Daoy (cell line): ENCODE measurements around the gene SNAI1. TPM values are rescaled to one million over a fixed set of nuclear protein-coding genes. Genes with fewer than 3 reads are reported as not detected.
"Not testable (repeated sequence)": the region's sequence is repeated elsewhere in the genome, so short reads cannot be mapped to it uniquely, and the experiment has no call there.

Experiments
- DNase-seq: peaks from one replicate; pipeline ENCODE4 v3.0.0-alpha.2; 2015; ENCODE audit warnings: low read depth
- total RNA-seq: library from RNA; depleted of rRNA; stranded (reverse); fragments of >200 nt; shearing (Covaris generic); gene quantifications from 2 replicates; pipeline ENCODE4 v1.2.3, GENCODE V29; 2014

The SNAI1 gene
- total RNA-seq, 1 experiment from 2014 or later = 1.7 TPM

DNA sequence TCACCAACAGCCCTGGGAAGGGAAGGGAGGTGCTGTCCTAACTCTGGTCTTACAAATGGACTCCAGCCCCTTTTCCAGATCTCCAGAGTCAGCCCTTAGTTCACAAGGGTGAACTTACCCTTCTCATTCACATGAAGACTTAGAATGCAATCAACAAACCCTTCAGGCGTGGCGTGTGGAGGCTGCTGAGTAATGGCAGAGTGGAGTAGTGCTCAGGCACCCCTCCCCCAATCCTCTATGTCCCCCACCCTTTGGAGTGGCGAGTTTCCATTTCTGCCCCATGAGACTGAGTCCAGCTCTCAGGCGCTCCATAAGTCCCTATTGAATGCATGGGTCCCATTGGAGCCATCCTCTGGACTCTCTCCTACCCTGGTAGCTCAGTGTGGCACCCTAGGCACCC, 3.3 kb downstream of the SNAI1 start:
- DNase-seq = no peak

DNA sequence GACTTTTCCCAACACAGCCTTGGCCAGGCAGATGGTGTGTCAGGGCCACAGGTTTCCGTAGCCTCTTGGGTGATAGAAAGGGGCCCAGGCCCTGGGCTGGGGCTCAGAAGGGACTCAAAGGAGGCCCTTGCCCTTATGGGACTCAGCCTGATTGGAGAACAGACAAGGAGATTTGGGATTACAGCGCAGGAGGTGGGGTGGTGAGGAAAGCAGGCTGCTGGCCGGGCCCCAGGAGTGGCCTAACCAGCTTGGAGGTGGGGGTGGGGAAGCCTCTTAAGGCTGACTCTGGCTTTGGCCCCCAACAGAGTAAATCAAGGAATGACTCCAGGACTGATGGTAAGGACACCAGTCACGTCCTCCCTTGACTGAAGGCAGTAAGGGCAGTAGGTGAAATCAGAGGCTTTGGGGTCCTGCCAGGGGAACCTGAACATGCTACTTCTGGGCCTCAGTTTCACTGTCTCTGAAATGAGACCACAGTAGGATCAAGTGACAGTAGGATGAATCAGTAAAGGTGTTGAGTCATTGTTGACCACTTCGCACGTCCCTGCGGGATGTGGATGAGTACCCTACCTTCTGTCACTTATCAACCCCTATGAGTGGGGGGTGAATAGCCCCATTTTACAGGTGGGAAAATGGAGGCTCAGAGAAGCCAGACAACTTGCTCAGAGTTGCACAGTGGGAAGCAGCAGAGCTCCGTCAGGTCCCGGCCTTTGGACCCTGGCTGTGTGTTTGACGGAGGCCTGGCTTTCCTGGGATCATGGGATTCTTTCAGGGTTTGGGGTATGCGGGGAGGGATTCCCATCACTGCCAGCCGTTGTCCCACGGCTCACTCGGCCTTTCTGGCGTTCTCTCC, 4.5 kb downstream of the SNAI1 start:
- peak; percentile 55 for DNase-seq

DNA sequence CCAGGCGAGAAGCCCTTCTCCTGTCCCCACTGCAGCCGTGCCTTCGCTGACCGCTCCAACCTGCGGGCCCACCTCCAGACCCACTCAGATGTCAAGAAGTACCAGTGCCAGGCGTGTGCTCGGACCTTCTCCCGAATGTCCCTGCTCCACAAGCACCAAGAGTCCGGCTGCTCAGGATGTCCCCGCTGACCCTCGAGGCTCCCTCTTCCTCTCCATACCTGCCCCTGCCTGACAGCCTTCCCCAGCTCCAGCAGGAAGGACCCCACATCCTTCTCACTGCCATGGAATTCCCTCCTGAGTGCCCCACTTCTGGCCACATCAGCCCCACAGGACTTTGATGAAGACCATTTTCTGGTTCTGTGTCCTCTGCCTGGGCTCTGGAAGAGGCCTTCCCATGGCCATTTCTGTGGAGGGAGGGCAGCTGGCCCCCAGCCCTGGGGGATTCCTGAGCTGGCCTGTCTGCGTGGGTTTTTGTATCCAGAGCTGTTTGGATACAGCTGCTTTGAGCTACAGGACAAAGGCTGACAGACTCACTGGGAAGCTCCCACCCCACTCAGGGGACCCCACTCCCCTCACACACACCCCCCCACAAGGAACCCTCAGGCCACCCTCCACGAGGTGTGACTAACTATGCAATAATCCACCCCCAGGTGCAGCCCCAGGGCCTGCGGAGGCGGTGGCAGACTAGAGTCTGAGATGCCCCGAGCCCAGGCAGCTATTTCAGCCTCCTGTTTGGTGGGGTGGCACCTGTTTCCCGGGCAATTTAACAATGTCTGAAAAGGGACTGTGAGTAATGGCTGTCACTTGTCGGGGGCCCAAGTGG, 5.3 kb downstream of the SNAI1 start:
- peak; percentile 43 for DNase-seq

DNA sequence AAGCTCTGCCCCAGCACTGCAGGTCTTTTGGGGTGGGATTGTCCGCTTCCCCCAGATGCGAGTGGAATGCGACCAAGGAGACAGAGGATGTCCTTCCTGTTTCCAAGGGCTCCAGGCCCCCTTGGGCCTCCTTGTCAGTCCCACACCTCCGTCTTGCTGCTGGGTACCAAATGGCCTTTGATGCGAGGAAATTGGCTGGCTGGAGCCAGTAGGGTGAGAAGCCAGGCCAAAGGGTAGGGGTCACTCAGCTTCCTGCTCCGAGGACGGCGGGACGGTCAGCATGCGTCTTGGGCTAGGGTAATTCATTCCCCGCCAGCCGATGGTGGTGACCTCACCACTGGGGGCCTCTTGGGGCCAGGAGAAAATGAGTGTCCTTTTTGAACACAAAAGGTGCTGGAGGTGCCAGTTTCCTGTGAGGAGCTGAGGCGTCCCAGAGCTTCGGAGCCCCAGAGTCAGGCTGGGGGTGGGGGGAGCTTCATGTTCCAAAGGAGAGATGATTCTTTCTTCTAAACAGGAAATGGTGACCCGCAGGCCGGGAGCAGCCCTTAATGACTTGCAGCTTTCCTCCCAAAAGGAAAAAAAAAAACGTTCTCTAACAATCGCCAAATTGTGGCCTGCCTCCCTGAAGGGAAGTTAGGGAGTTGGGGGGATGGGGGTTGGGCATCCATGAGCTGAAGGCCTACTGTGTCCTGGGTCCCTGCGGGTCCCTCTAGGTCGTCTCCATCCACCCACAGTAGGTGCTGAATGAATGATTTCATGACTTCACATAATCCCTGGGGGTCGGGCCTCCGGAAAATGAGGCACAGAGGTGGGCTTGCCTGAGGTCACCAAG, 6.7 kb downstream of the SNAI1 start:
- peak; percentile 84 for DNase-seq

DNA sequence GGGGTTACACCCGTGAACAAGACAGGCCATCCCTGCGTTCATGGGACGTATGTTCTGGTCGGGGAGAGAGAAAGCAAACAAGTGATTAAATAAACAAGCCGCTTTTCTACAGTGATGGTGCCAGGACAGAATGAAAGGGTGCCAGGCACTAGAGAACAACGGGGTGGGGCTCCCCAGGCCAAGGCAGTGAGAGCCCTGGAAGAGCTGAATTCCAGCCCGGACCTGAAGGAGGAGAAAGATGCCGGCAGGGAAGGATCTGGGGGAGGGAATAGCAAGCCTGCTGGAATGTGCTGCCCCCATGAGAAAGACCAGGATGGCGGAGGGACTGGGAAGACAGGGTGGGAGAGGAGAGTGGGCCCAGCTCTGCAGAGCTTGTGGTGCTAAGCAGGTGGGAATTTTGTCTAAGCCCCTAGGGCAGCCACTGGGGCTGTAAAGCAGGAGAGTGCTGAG, 7.5 kb downstream of the SNAI1 start:
- DNase-seq = no peak

DNA sequence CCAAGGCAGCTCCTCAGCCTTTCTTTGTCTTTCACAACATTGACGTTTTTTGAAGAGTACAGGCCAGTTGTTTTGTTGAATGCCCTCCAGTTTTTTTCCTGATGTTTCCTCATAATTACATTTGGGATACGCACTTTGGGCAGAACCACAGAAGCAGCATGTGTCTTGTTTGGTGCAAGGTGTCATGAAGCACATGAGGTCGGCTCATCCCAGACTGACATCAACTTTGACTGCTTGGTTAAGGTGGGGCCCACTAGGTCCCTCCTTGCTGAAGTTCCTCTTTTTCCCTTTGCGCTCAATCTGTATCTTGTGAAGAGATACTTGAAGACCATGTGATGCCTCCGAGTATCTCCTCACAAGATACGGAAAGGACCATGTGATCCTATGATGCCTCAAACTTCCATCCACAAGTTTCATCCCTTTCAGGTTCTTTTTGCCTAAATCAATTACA, 10.5 kb downstream of the SNAI1 start:
- DNase-seq = no peak

DNA sequence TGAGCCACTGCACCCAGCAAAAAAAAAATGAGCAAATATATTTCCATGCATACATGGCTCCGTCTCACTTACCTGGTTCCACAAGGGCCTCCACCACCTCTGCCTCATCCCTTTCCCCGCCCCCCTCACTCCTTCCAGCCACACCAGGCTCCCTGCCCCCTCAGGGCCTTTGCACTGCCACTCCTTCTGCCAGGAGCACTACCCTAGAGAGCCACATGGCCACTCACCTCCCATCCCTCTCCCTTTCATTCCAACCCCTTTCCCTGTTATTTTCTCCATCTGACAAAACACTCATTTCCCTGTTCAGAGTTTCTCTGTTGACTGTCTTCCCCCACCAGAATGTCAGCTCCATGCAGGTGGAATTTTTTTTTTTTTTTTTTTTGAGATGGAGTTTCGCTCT, 12.8 kb downstream of the SNAI1 start:
- no peak for DNase-seq

DNA sequence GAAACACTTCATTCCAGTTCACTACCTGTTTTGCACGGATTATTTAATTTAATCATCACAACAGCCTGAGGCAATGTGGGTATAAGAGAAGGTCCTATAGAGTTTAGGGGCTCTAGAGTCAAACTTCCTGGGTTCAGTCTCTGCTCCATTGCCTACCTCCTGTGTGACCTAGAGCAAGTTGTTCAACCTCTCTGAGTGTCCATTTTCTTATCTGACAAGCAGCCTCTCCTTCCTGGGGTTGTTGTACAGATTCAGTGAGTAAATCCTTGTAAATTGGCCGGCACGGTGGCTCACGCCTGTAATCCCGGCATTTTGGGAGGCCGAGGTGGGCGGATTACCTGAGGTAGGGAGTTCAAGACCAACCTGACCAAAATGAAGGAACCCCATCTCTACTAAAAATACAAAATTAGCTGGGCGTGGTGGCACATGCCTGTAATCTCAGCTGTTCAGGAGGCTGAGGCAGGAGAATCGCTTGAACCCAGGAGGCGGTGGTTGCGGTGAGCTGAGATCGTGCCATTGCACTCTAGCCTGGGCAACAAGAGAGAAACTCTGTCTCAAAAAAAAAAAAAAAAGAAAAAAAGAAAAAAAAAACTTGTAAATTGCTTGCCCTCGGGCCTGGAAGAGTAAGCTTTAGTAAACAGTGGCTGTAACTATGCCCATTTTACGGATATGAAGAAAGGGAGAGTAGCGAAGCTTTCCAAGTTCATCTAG, 15.9 kb downstream of the SNAI1 start:
- not testable (repeated sequence) for DNase-seq

DNA sequence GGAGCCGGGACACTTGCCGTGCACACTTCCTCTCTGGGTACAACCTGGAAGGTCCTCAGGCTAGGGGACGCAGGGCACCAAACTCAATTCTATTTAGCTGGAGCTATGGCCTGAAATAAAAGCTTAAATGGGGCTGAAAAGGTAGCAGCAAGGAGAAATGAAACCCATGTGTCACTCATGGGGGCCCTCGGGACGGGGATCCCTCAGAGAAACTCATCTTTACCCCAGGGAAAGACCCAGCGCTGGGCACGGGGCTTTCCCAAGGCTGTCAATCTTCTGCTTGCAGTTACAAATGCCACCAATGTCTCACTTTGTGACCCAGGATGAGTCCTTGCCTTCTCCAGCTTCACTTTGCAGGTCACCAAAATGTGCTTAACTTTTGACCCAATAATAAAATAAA, 16.5 kb downstream of the SNAI1 start:
- DNase-seq = no peak

DNA sequence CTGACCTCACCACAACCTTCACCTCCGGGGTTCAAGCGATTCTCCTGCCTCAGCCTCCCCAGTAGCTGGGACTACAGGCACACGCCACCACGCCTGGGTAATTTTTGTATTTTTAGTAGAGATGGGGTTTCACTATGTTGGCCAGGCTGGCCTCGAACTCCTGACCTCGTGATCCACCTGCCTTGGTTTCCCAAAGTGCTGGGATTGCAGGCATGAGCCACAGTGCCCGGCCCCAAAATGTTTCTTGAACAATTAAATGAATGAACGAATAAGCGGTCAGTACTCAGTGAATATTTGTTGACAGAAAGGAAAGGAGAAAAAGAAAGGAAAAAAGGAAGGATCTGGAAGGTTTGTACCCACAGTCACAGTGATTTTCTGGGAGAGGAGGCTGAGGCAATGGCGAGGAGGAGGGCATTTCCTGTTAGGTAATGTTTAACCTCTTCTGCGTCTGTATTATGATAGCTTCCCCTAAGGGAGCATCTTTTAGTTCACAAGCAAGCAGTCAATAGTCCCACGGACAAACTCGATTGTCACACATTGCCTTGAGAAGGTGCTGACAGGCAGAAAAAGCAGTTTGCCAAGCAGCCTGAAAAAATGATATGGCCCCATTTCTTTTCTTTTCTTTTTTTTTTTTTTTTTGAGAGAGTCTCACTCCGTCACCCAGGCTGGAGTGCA, 17.9 kb downstream of the SNAI1 start:
- not testable (repeated sequence) for DNase-seq

DNA sequence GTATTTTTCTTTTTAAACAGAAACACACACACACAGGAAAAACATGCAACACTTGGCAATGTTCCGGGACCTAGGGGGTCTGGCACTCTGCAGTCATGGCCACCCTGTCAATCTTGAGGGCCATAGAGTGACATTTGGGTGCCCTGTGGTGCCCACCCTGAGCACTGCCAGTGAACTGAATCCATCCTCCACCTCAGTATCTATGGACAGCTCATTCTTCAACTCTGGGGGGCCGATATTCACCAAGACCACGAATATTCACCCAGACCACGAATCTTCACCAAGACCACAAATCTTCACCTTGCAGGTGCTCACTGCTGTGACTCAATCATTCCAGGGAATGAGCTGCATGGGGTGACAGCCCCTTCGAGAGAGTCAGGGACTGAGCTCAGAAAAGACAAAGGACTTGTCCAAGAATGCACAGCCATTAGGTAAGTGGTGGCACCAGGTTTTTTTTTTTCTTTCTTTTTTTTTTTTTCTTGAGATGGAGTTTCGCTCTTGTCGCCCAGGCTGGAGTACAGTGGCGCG, 19.1 kb downstream of the SNAI1 start:
- DNase-seq = no peak

DNA sequence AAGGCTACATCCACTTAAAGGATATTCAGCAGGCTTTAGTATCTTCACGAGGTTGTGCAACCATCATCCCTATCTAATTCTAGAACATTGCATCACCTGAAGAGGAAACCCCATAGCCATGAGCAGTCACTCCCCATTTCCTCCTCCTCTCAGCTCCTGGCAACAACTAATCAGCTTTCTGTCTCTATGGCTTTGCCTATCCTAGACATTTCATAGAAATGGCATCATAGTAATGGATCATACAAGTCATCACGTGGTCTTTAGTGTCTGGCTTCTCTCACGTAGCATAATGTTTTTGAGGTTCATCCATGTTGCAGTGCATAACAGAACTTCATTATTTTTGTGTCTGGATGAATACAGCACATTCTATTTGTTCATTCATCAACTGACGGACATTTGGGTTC, 20.5 kb downstream of the SNAI1 start:
- DNase-seq = peak; percentile 38

DNA sequence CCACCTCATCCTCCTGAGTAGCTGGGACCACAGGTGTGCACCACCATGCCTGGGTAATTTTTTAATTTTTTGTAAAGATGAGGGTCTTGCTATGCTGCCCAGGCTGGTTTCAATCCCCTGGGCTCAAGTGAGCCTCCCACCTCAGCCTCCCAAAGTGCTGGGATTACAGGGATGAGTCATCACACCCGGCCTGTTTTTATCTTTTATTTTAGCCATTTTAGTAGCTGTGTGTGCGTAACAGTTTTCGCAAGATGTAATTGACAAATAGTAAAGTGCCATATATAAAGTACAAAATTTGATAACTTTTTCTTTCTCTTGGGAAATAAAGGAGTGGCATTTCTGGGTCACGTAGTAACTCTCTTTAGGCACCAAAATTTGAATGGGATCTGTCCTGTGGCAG, 21.4 kb downstream of the SNAI1 start:
- no peak for DNase-seq

DNA sequence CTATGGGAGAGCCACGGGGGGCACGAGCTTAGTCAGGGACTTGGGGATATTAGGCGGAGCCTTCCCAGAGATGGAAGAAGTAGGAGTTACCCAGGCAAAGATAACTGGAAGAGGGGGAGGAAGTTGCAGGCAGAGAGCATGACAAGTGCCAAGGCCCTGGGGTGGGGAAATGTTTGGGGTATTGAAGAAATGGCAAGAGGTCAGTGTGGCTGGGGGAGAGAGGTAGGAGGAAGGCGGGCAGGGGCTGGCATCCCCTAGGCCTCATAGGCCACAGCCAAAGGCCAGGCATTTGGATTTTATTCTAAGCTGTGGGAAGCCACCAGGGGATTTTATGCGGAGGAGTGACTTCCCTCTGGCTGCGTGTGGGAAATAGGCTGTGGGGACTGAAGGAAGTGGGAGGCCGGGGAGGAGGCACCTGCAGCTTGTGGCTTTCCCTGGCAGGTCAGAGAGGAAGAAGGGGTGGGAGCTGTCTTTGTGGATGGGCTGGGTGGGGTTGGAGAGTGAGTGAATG, 22.7 kb downstream of the SNAI1 start:
- DNase-seq = peak; percentile 38

DNA sequence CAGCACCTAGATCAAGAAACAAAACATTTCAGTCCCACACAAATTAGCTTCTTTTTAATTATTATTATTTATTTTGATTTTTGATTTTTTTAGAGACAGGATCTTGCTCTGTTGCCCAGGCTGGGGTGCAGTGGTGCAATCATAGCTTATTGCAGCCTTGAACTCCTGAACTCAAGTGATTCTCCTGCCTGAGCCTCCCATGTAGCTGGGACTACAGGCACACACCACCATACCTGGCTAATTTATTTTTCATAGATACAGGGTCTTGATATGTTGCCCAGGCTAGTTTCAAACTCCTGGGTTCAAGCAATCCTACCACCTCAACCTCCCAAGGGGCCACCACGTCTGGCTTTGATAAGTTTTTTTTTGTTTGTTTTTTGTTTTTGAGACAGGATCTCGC, 24.6 kb downstream of the SNAI1 start:
- no peak for DNase-seq

DNA sequence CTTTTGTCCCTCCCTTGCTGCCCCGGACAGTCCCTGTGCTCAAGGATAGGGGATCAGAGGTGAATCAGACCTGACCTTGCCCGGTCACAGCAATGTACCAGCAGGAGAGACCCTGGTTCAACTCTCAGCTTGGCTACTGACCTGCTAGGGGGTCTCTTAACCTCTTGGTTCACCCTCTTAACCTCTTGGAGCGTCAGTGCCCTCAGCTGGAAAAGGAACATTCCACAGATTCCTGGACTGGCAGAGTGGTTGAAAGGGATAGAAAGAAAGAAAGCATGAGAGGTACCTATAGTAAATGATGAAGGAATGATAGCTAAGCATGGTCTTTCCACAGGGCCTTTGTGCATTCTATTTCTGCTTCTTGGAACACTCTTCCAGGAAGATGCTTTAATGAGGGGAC, 25.2 kb downstream of the SNAI1 start:
- DNase-seq = no peak

DNA sequence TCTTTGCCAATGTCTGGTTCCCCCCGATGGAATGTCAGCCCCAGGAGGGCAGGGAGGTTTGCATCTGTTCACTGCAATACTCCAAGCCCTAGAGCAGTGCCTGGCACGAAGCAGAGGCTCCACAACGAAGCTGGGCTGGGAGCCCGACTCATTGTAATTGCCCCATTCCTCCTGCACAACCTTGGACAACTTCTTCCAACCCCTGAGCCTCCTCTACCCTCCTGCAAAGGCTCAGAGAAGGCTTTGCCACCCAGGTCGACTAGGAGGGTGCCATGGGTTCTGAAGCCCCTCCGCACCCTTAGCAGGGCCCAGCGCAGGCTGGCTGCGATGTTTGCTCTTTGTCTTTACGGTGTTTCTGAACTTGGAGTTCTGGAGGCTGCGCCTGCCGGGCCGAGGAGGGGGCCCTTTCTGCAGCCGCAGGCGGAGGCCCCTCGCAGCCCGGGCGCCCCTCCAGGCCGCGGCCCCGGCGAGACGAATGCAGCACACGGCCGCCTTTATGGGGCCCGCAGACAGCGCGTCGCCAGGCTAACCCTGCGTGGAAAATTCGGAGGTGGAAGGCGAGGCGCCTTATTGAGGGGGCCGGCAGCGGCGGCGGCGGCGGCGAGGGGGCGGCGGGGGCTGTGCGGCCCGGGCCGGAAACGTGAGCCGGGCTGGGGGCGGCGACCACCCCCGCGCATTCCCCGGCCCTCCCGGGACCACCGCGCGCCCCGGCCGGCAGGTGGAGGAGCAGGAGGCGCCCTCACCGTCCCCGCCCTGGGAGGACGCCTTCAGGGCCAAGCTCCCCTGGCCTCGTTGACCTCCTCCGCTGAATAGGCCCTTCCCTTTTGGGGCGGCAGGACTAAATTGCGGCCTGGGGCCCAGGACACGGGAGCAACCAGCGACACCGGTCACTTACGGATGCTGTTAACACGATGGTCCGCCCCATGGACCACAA, 27.0 kb downstream of the SNAI1 start:
- DNase-seq = no peak

DNA sequence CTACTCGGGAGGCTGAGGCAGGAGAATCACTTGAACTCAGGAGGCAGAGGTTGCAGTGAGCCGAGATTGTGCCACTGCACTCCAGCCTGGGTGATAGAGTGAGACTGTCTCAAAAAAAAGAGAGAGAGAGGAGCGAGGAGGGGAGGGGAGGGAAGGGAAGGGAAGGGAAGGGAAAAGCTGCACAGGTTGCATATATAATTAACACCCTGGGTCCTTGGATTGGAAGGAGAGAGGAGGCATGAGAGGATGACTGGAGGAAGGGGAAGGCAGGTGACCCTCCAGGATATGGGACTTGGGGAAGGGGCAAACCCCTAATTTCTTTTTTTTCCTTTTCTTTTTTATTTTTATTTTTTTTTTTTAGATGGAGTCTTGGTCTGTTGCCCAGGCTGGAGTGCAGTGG, 28.8 kb downstream of the SNAI1 start:
- not testable (repeated sequence) for DNase-seq
